IMR-90 (cell line): Measurements from ENCODE around the gene PRSS12. TPM values are rescaled to one million over a fixed set of nuclear protein-coding genes. Genes with fewer than 3 reads are reported as not detected.

ENCODE experiments used
- BHLHE40 ChIP-seq: fragments of 150-350 bp; IDR thresholded peaks from 2 replicates; pipeline ENCODE4 v1.6.1; 2016; ENCODE audit warnings: mild to moderate bottlenecking, low read depth, low read length
- CHD1 ChIP-seq: IDR thresholded peaks from 2 replicates; pipeline ENCODE4 v1.6.1; 2012; ENCODE audit warnings: low read depth, low read length, improper control_type of control experiment
- CTCF ChIP-seq: conservative IDR thresholded peaks from 2 replicates; pipeline ENCODE4 v1.5.1; 2012; ENCODE audit warnings: mild to moderate bottlenecking, low read depth, low read length, improper control_type of control experiment
- MAZ ChIP-seq: IDR thresholded peaks from 2 replicates; pipeline ENCODE4 v1.6.1; 2012; ENCODE audit warnings: low read depth, mild to moderate bottlenecking, low read length, improper control_type of control experiment, moderate library complexity, borderline replicate concordance
- MXI1 ChIP-seq: IDR thresholded peaks from 2 replicates; pipeline ENCODE4 v1.6.1; 2012; ENCODE audit warnings: low read depth, mild to moderate bottlenecking, low read length, moderate library complexity, borderline replicate concordance
- RAD21 ChIP-seq: IDR thresholded peaks from 2 replicates; pipeline ENCODE4 v1.6.1; 2012; ENCODE audit warnings: low read length, improper control_type of control experiment
- polyA plus RNA-seq, 3 experiments: library from polyadenylated mRNA; depleted of rRNA; stranded (reverse); fragments of >200 nt; gene quantifications; 2 replicates each; pipeline ENCODE4 v1.2.3, GENCODE V29; 2012; ENCODE audit warnings: low replicate concordance in 1 of 3
- total RNA-seq: library from RNA; depleted of rRNA; stranded (reverse); fragments of >200 nt; gene quantifications from 2 replicates; pipeline ENCODE4 v1.2.3, GENCODE V29; 2012

The PRSS12 gene
- total and polyA plus RNA-seq, 2 of the 4 experiments (the other 2 are of a cell fraction): 51.1 to 71.5 TPM

GRCh38 chr4:118352843-118353533, at the start of gene PRSS12 (continued):
- TF ChIP-seq CTCF (peak; percentile 78), MAZ (no peak; the same call in 1 of the 2 replicates), BHLHE40 (peak; percentile 87), RAD21 (peak; percentile 57), MXI1 (0 out of 2 replicates have a peak, but pooled peaks have one; percentile 31), CHD1 (no peak)
